ENCODE data around the gene ALPI. TPM values are rescaled to one million over a fixed set of nuclear protein-coding genes. Genes with fewer than 3 reads are reported as not detected.
"Not testable (repeated sequence)": the region's sequence is repeated elsewhere in the genome, so short reads cannot be mapped to it uniquely, and the experiment has no call there.

ALPI gene
- total RNA-seq, 2 donors from 2014 or later: not detected

- Mint-ChIP-seq H3K4me3 (no peak overlapping the region), H3K9me3 (peaks cover 0 to under 1% of the 10 kb centered on the region in 2 donors), H3K27ac (no peak overlapping the region), H3K27me3 (ENCODE audit: low read depth) (peaks cover 41% of the 10 kb centered on the region), H3K36me3 (ENCODE audit: insufficient read depth in 2 of 2) (peaks cover 0 to 1% of the 10 kb centered on the region in 2 donors), H3K4me1 (ENCODE audit: low read depth) (peaks cover 14% of the 10 kb centered on the region)
- DNase-seq (no peak), ATAC-seq (replicated peaks in 1 of 2) (no peak)
Measured at GRCh38 chr2:232416521-232417470, 39.2 kb upstream of the ALPI start.

- Mint-ChIP-seq H3K4me1 (ENCODE audit: low read depth) (peaks cover 13% of the 10 kb centered on the region), H3K4me3 (no peak overlapping the region), H3K27ac (no peak overlapping the region), H3K9me3 (peaks cover 0 to 4% of the 10 kb centered on the region in 2 donors), H3K36me3 (ENCODE audit: insufficient read depth in 2 of 2) (peaks cover 0 to 5% of the 10 kb centered on the region in 2 donors), H3K27me3 (ENCODE audit: low read depth) (peaks cover 46% of the 10 kb centered on the region)
- no peak for DNase-seq
- ATAC-seq (replicated peaks in 1 of 2): no peak
Measured at GRCh38 chr2:232417489-232417888, 38.5 kb upstream of the ALPI start.

- Mint-ChIP-seq H3K27me3 (ENCODE audit: low read depth) (peaks cover 46% of the 10 kb centered on the region), H3K4me3 (peak overlapping the region; percentile 5 to 85), H3K9me3 (peaks cover 1 to 7% of the 10 kb centered on the region in 2 donors), H3K27ac (no peak overlapping the region), H3K4me1 (ENCODE audit: low read depth) (peaks cover 8% of the 10 kb centered on the region), H3K36me3 (ENCODE audit: insufficient read depth in 2 of 2) (peaks cover 0 to 7% of the 10 kb centered on the region in 2 donors)
- ATAC-seq (replicated peaks in 1 of 2): no peak
- DNase-seq: no peak
Measured at GRCh38 chr2:232418056-232418455, 37.9 kb upstream of the ALPI start.

- peak overlapping the region; percentile 69 to 85 for H3K4me3 Mint-ChIP-seq
- H3K36me3 Mint-ChIP-seq (ENCODE audit: insufficient read depth in 2 of 2): peaks cover 0 to 7% of the 10 kb centered on the region in 2 donors
- H3K27ac Mint-ChIP-seq: no peak overlapping the region
- H3K4me1 Mint-ChIP-seq (ENCODE audit: low read depth): peaks cover 2% of the 10 kb centered on the region
- DNase-seq (peak in 1 of 2 donors; percentile 31), ATAC-seq (replicated peaks in 1 of 2) (peak; percentile 55)
- H3K9me3 Mint-ChIP-seq: peaks cover 1 to 7% of the 10 kb centered on the region in 2 donors
- H3K27me3 Mint-ChIP-seq (ENCODE audit: low read depth): peaks cover 41% of the 10 kb centered on the region
Measured at GRCh38 chr2:232418466-232419244, 37.3 kb upstream of the ALPI start.

- H3K9me3 Mint-ChIP-seq: peaks cover 1 to 7% of the 10 kb centered on the region in 2 donors
- H3K36me3 Mint-ChIP-seq (ENCODE audit: insufficient read depth in 2 of 2): peaks cover 0 to 7% of the 10 kb centered on the region in 2 donors
- no peak overlapping the region for H3K27ac Mint-ChIP-seq
- ATAC-seq (replicated peaks in 1 of 2) (peak; percentile 50 to 55), DNase-seq (no peak)
- H3K27me3 Mint-ChIP-seq (ENCODE audit: low read depth): peaks cover 33% of the 10 kb centered on the region
- peak overlapping the region; percentile 69 to 85 for H3K4me3 Mint-ChIP-seq
- no peaks in the 10 kb centered on the region for H3K4me1 Mint-ChIP-seq (ENCODE audit: low read depth)
Measured at GRCh38 chr2:232419245-232420072, 36.5 kb upstream of the ALPI start.

- Mint-ChIP-seq H3K36me3 (ENCODE audit: insufficient read depth in 2 of 2) (peaks cover 0 to 7% of the 10 kb centered on the region in 2 donors), H3K27ac (no peak overlapping the region), H3K27me3 (ENCODE audit: low read depth) (peaks cover 35% of the 10 kb centered on the region), H3K4me1 (ENCODE audit: low read depth) (no peaks in the 10 kb centered on the region), H3K4me3 (peak overlapping the region; percentile 15 to 85), H3K9me3 (peaks cover 1 to 7% of the 10 kb centered on the region in 2 donors)
- ATAC-seq (replicated peaks in 1 of 2): no peak
- no peak for DNase-seq
Measured at GRCh38 chr2:232420073-232420454, 35.9 kb upstream of the ALPI start.

GRCh38 chr2:232420463-232421188 is 35.3 kb upstream of the ALPI start:
- peaks cover 0 to 7% of the 10 kb centered on the region in 2 donors for H3K36me3 Mint-ChIP-seq (ENCODE audit: insufficient read depth in 2 of 2)
- no peaks in the 10 kb centered on the region for H3K4me1 Mint-ChIP-seq (ENCODE audit: low read depth)
- H3K27me3 Mint-ChIP-seq (ENCODE audit: low read depth): peaks cover 40% of the 10 kb centered on the region
- H3K4me3 Mint-ChIP-seq: peak overlapping the region; percentile 70 to 85
- H3K27ac Mint-ChIP-seq: no peak overlapping the region
- DNase-seq (peak; percentile 50), ATAC-seq (replicated peaks in 1 of 2) (peak; percentile 70 to 76)
- H3K9me3 Mint-ChIP-seq: peaks cover 1 to 7% of the 10 kb centered on the region in 2 donors

- H3K9me3 Mint-ChIP-seq: peaks cover 1 to 7% of the 10 kb centered on the region in 2 donors
- H3K36me3 Mint-ChIP-seq (ENCODE audit: insufficient read depth in 2 of 2): peaks cover 0 to 7% of the 10 kb centered on the region in 2 donors
- no peaks in the 10 kb centered on the region for H3K4me1 Mint-ChIP-seq (ENCODE audit: low read depth)
- DNase-seq (no peak), ATAC-seq (replicated peaks in 1 of 2) (no peak)
- peak overlapping the region; percentile 34 to 85 for H3K4me3 Mint-ChIP-seq
- peaks cover 40% of the 10 kb centered on the region for H3K27me3 Mint-ChIP-seq (ENCODE audit: low read depth)
- H3K27ac Mint-ChIP-seq: no peak overlapping the region
Measured at GRCh38 chr2:232421189-232421785, 34.7 kb upstream of the ALPI start.

GRCh38 chr2:232422051-232422450 is 33.9 kb upstream of the ALPI start:
- Mint-ChIP-seq H3K36me3 (ENCODE audit: insufficient read depth in 2 of 2) (peaks cover 0 to 7% of the 10 kb centered on the region in 2 donors), H3K27ac (no peak overlapping the region), H3K27me3 (ENCODE audit: low read depth) (peaks cover 40% of the 10 kb centered on the region), H3K9me3 (peaks cover 1 to 7% of the 10 kb centered on the region in 2 donors), H3K4me1 (ENCODE audit: low read depth) (no peaks in the 10 kb centered on the region), H3K4me3 (peak overlapping the region; percentile 11 to 45)
- ATAC-seq (replicated peaks in 1 of 2): no peak
- no peak for DNase-seq

- not testable (repeated sequence) for H3K36me3 Mint-ChIP-seq (ENCODE audit: insufficient read depth in 2 of 2); H3K4me1 Mint-ChIP-seq (ENCODE audit: low read depth); H3K9me3 Mint-ChIP-seq; H3K27ac Mint-ChIP-seq; H3K4me3 Mint-ChIP-seq; ATAC-seq (replicated peaks in 1 of 2); DNase-seq
- peaks cover 36% of the 10 kb centered on the region for H3K27me3 Mint-ChIP-seq (ENCODE audit: low read depth)
Measured at GRCh38 chr2:232422996-232423395, 33.0 kb upstream of the ALPI start.

- not testable (repeated sequence) for H3K27ac Mint-ChIP-seq; H3K4me1 Mint-ChIP-seq (ENCODE audit: low read depth); H3K36me3 Mint-ChIP-seq (ENCODE audit: insufficient read depth in 2 of 2); H3K9me3 Mint-ChIP-seq; ATAC-seq (replicated peaks in 1 of 2); H3K4me3 Mint-ChIP-seq; DNase-seq
- peaks cover 32% of the 10 kb centered on the region for H3K27me3 Mint-ChIP-seq (ENCODE audit: low read depth)
Measured at GRCh38 chr2:232423407-232423806, 32.5 kb upstream of the ALPI start.

All from activated T-cell treated with anti-CD3 and anti-CD28 coated beads, Interleukin-2, amount 50 U/mL, for 72 hours (primary cell).